ENCODE measurements around the gene ISOC2.
A peak's percentile ranks its signal among the peaks of the same experiment; 100 is the strongest.
"Not testable (repeated sequence)": the region's sequence is repeated elsewhere in the genome, so short reads cannot be mapped to it uniquely, and the experiment has no call there.

The ISOC2 gene

DNA sequence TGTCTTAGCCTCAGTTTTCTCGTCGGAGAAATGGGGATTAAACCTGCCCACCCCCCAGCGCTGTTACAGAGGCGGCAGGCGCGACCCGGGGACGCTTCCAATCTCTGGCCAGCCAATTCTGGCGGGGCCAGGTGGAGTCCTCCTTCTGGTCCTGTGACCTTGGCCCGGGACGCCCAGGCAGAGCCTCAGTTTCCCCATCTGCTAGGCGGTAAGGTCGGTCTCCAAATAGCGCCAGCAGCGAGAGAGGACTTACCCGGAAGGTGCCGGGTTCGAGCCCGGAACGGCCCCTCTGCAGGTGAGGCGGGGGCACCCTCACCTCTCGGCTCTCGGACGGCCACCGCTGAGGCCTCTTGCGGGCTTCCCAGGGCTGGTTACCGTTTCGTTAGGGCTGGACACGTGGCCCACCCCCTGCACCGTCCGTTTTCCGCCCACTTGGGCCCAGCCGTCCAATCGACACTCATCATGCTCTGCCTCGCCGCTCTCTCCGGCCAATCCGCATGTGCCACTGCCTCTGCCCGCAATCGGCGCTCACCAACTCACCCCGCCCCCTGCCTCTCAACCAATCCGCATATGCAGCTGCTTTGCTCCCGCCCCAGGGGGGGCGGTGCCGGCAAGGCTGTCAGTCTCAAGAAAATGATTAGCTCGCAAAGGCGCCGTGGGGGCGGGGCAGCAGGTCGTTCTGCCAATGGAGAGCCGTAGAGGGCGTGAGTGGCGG lies at the start of gene ISOC2:
Gene ISOC2 (minus strand): TSS at position 384 of the 715 bp plus-strand sequence. CDS start 5,156 bp downstream, outside the sequence.
- peak; percentile 100 for DNase-seq

- DNase-seq: no peak
Observed at GRCh38 chr19:55508120-55508519, 46.7 kb upstream of the ISOC2 start.

DNA sequence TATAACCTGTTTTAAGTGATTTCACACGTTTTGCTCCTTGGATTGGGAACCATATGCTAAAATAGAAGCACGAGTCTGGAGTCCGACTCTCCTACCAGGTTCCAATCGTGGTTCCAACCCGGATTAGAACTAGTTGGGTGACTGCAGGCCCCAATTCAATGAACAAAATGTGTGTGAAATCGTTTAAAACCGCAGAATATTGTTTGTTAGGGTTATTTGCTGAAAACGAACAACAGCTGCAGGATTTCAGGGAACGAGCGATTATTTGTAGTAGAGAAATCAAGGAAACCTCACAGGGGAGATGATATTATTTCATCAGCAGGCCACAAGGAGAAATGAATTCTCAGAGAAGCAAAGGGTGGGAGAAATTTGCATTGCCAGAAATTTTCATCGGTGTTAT lies 43.5 kb upstream of the ISOC2 start:
- DNase-seq: no peak

GRCh38 chr19:55504252-55504603 lies 42.8 kb upstream of the ISOC2 start:
- DNase-seq: no peak

DNA sequence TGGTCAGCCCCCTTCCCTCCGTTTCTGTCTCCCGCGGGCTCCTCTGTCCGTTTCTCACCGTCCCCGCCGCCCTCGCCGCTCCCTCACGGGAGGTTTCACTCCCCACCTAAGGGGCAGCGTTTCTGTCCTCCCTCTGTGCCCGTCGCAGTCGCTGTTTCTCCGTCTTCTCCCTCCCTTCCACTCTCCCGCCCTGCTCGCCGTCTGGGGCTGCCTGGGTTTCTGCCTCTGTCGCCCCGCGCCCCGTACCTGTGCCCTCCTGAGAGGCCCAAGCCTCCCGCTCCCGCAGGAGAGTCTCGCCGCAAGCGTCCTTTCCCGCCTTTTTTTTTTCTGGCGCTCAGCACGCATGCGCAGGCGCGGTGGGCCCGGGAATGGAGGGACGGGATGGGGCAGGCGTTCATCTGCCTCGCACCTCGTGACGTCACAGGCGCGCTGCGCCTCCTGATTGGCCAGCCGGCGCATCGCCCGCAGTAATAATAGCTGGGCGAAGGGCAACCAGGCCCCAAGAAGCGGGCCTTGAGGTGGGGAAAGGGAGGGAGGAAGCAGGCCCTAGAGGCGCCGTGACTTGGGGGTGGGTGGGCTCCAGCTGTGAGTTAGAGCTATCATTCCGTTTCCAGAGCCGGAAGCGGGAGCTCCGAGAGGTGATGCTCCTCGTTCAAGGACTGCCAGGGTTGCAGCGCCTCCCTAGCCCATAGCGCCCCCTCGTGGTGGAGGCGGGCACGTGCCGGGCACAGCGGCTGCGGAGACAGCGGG lies 42.2 kb upstream of the ISOC2 start:
- peak; percentile 92 to 93 for DNase-seq

GRCh38 chr19:55503157-55503501 lies 41.7 kb upstream of the ISOC2 start:
- DNase-seq: no peak

DNA sequence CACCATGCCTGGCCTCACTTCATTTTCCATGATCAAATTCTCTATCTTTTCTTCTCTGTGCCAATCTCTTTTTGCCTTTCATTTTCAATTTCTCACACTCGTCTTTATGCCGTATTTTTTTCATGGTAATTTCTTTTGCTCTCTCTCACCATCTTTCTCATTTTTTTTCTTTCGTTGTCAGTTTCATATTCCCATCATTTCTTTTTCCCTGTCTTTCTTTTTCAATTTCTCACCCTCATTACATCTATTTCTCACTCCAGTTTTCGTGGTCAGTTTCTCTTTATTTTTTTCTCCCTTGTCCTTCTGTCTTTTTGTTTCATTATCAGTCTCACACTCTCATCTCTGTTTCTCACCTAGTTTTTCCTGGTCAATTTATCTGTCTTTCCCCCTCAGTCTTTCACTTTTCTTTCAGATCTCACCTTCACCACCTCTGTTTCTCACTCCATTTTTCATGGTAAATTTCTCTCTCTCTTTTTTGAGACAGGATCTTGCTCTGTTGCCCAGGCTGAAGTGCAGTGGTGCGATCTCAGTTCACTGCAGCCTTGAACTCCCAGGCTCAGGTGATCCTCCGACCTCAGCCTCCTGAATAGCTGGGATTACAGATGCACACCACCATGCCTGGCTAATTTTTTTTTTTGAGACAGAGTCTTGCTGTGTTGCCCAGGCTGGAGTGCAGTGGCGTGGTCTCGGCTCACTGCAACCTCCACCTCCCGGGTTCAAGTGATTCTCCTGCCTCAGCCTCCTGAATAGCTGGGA lies 40.9 kb upstream of the ISOC2 start:
- DNase-seq: no peak

GRCh38 chr19:55500368-55500952 lies 39.0 kb upstream of the ISOC2 start:
- DNase-seq: no peak

DNA sequence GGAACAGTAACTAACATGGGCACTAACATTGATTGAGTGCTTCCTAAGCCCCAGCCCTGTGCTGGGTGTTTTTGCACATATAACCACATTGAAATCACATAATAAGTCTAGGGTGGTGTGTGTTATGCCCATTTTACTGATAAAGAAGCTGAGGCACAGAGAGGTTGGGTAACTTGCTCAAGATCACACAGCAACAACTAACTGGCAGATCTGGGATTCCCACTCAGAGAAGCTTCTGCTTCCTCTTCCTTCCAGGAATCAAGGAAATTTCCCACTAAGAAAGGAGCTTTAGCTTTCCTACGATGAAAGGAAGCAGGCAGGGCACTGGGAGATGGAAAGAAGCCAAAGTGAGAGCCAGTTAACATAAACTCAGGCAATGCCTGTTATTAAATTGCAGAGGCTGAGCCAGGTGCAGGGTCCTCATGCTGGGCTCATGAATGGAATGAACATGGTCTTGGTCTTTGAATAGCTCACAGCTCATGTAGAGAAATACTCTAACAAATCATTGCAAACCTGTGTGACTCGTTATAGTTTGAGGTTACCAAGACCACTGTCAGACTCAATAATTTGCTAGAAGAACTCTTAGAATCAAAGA lies 36.9 kb upstream of the ISOC2 start:
- no peak for DNase-seq

DNA sequence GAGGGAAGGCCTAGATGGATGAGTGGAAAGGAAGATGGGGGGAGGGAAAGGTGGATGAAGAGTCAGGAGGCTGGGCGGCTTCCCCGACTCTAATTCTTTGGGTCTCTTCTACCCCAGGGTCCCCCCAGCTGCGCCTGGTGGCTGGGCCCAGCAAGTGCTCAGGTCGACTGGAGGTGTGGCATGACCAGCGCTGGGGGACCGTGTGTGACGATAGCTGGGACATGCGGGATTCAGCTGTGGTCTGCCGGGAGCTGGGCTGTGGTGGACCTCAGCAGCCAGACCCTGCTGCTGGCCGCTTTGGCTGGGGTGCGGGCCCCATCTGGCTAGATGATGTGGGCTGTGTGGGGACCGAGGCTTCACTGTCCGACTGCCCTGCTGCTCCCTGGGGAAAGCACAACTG lies 36.3 kb upstream of the ISOC2 start:
- no peak for DNase-seq

DNA sequence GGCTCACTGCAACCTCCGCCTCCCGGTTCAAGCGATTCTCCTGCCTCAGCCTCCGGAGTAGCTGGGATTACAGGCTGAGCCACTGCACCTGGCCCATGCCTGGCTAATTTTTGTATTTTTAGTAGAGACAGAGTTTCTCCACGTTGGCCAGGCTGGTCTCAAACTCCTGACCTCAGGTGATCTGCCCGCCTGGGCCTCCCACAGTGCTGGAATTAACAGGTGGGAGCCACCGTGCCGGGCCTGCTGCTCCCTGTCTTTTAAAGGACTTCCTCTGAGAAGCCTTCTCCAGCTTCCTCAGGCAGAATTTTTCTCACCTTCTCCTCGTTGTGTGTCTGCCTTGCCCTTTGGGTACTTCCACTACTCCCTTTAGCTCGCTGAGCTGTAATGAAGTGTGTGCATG lies 35.4 kb upstream of the ISOC2 start:
- DNase-seq: not testable (repeated sequence)

- DNase-seq: no peak
Observed at GRCh38 chr19:55495646-55496349, 34.4 kb upstream of the ISOC2 start.

- DNase-seq: no peak
Observed at GRCh38 chr19:55494172-55494761, 32.8 kb upstream of the ISOC2 start.

- DNase-seq: no peak
Observed at GRCh38 chr19:55493645-55494171, 32.3 kb upstream of the ISOC2 start.

DNA sequence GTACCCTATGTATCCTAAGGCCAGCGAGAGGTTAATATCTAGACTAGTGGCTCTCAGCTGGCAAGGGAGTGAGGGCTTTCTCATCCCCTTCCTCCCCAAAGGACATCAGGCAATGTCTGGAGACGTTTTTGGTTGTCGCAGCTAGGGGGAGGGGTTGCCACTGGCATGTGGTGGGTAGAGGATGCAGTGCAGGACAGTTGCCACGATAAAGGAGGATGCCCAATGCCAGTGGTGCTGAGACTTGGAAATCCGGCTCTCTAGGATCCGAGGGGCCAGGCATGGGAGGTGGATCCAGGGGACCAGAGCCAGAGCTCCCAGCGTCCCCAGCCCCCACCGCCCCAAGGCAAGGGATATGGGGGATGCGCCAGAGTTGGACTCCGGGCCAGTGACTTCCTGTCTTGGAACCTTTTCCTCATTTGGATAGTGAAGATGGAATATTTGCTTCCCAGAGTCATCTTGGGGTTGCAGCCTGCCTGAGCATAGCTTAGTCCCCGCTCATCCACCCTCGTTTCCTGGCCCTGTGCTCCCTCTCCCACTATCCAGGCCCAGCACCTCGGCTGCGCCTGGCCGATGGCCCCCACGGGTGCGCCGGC lies 31.7 kb upstream of the ISOC2 start:
- no peak for DNase-seq

DNA sequence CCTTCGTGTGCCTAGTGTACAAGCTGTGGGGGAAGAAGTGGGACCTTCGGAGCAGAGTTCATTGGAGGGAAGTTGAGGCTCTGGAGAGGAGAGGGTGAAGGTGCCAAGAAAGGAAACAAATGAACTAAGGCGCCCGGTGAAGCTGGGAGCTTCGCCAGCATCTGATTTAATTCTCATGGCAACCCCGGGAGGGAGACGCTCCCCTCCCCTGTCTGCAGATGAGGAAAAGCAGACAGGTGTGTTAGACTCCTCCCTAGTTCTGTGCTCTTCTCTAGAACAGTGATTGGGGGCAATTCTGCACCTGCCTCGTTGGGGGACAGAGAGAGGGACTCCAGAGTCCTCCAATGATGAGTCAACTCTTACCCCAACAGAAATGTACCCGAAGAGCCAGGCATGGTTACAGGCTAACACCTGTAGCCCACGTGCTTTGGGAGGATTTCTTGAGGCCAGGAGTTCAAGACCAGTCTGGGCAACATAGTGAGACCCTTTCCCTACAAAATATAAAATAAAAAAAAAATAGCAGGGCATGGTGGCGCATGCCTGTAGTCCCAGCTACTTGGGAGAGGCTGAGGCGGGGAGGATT lies 31.0 kb upstream of the ISOC2 start:
- DNase-seq: no peak

- DNase-seq: no peak
Observed at GRCh38 chr19:55491546-55492360, 30.3 kb upstream of the ISOC2 start.

- no peak for DNase-seq
Observed at GRCh38 chr19:55490478-55491432, 29.3 kb upstream of the ISOC2 start.
